HepG2 (cell line): Measurements from ENCODE around the gene CMTR2. TPM values are rescaled to one million over a fixed set of nuclear protein-coding genes. Genes with fewer than 3 reads are reported as not detected.

ENCODE experiments used
- CEBPG ChIP-seq: IDR thresholded peaks from 2 replicates; pipeline ENCODE4 v1.6.1; 2016
- CERS6 ChIP-seq: sonication (generic); formaldehyde crosslinking; IDR thresholded peaks from 2 replicates; pipeline ENCODE4 v1.5.0; 2020; ENCODE audit warnings: missing genetic modification reagents
- FOXK1 ChIP-seq: sonication (generic); formaldehyde crosslinking; IDR thresholded peaks from 2 replicates; pipeline ENCODE4 v1.4.0; 2020; ENCODE audit warnings: low read depth, missing genetic modification reagents, borderline replicate concordance
- GATAD2A ChIP-seq: IDR thresholded peaks from 2 replicates; pipeline ENCODE4 v1.6.1; 2016
- HDAC2 ChIP-seq: sonication (generic); formaldehyde crosslinking; IDR thresholded peaks from 2 replicates; pipeline ENCODE4 v1.4.0; 2020; ENCODE audit warnings: missing genetic modification reagents
- HMG20B ChIP-seq: conservative IDR thresholded peaks from 2 replicates; pipeline ENCODE4 v1.6.1; 2016; ENCODE audit warnings: missing genetic modification reagents, missing compliant biosample characterization
- IRF2 ChIP-seq: IDR thresholded peaks from 2 replicates; pipeline ENCODE4 v1.6.1; 2018; ENCODE audit warnings: missing genetic modification reagents, missing compliant biosample characterization
- KIAA2018 ChIP-seq: sonication (generic); formaldehyde crosslinking; IDR thresholded peaks from 2 replicates; pipeline ENCODE4 v1.5.0; 2020; ENCODE audit warnings: mild to moderate bottlenecking, missing genetic modification reagents, borderline replicate concordance
- MIER2 ChIP-seq: IDR thresholded peaks from 2 replicates; pipeline ENCODE4 v1.6.1; 2016; ENCODE audit warnings: missing biosample characterization, missing genetic modification reagents
- PITX1 ChIP-seq: sonication (generic); formaldehyde crosslinking; IDR thresholded peaks from 2 replicates; pipeline ENCODE4 v1.5.1; 2020; ENCODE audit warnings: mild to moderate bottlenecking, missing genetic modification reagents
- RNF219 ChIP-seq: sonication (generic); formaldehyde crosslinking; IDR thresholded peaks from 2 replicates; pipeline ENCODE4 v1.5.0; 2020; ENCODE audit warnings: mild to moderate bottlenecking, missing genetic modification reagents
- SOX13 ChIP-seq, 3 experiments: fragments of 450-650 bp in 1 of 3; sonication (generic) in 1 of 3; formaldehyde crosslinking in 1 of 3; IDR thresholded peaks in 2 of 3; conservative IDR thresholded peaks in 1 of 3; 2 replicates each; pipeline versions ENCODE4 v1.5.0 to v1.6.1; 2016 to 2020; ENCODE audit warnings: antibody characterized with exemption in 1 of 3, mild to moderate bottlenecking in 1 of 3, missing compliant biosample characterization in 1 of 3, missing genetic modification reagents in 1 of 3, moderate library complexity in 1 of 3
- STAG1 ChIP-seq: sonication (generic); formaldehyde crosslinking; IDR thresholded peaks from 2 replicates; pipeline ENCODE4 v1.4.0; 2020; ENCODE audit warnings: missing genetic modification reagents
- ZNF367 ChIP-seq: sonication (generic); formaldehyde crosslinking; IDR thresholded peaks from 2 replicates; pipeline ENCODE4 v1.4.0; 2020; ENCODE audit warnings: missing genetic modification reagents, borderline replicate concordance
- ZNF503 ChIP-seq: sonication (generic); formaldehyde crosslinking; IDR thresholded peaks from 2 replicates; pipeline ENCODE4 v1.4.0; 2020; ENCODE audit warnings: missing genetic modification reagents
- polyA plus RNA-seq, 8 experiments: library from polyadenylated mRNA; depleted of rRNA in 3 of 8; stranded (reverse) in 7 of 8; unstranded in 1 of 8; fragments of >200 nt; fragmentation: Illumina TruSeq in 4 of 8; extraction: Trizol in 4 of 8; gene quantifications; 2 replicates each; pipeline versions ENCODE4 v1.2.1 to v1.2.3, GENCODE V29; 2011 to 2016; ENCODE audit warnings: low read depth in 4 of 8, missing spikeins in 1 of 8, mixed read lengths in 1 of 8; ENCODE audit not compliant: insufficient read depth in 1 of 8
- total RNA-seq, 5 experiments: library from RNA; depleted of rRNA; stranded (reverse); fragments of >200 nt; fragmentation: Illumina TruSeq; extraction: Trizol; gene quantifications; 2 replicates each; pipeline ENCODE4 v1.2.3, GENCODE V29; 2016; ENCODE audit warnings: low read depth in 1 of 5

CMTR2 gene
- total and polyA plus RNA-seq, 2 of the 13 experiments (the other 11 are each of a cell fraction or from before 2014, with no cell fraction given) = 15.0 to 19.9 TPM

GRCh38 chr16:71296584-71297340 is 7.6 kb upstream of the CMTR2 start (continued):
- no peak for TF ChIP-seq KIAA2018 (CRISPR knock-in tag)
- TF ChIP-seq PITX1 = peak; percentile 55; the same call in 1 of the 2 replicates
- TF ChIP-seq STAG1 (CRISPR knock-in tag) = no peak
- TF ChIP-seq FOXK1 (CRISPR knock-in tag) = peak; percentile 60; the same call in 1 of the 2 replicates
- TF ChIP-seq ZNF367 (CRISPR knock-in tag) = no peak
- 0 out of 2 replicates have a peak, but pooled peaks have one; percentile 7 for TF ChIP-seq IRF2
- TF ChIP-seq ZNF503 (CRISPR knock-in tag) = peak; percentile 50; the same call in 1 of the 2 replicates
- TF ChIP-seq CEBPG (CRISPR knock-in tag) = peak; percentile 56
- TF ChIP-seq GATAD2A (CRISPR knock-in tag) = peak; percentile 85
- TF ChIP-seq SOX13 (IDR thresholded peaks at IDR 0.05) = no peak
- peak in 1 of 2 experiments; percentile 41; a peak in 2 of 4 replicates for TF ChIP-seq SOX13 (CRISPR knock-in tag; conservative IDR thresholded peaks at IDR 0.05 in 1 of 2, IDR thresholded peaks at IDR 0.05 in 1 of 2)
- no peak for TF ChIP-seq MIER2
- no peak for TF ChIP-seq RNF219 (CRISPR knock-in tag)
- no peak for TF ChIP-seq HMG20B
- no peak for TF ChIP-seq CERS6 (CRISPR knock-in tag)
- TF ChIP-seq HDAC2 (CRISPR knock-in tag) = peak; percentile 43; the same call in 1 of the 2 replicates
